GM19099 (cell line): ENCODE results near the gene FIBCD1.

ENCODE experiments used
- POLR2A ChIP-seq: IDR thresholded peaks from 3 replicates; pipeline ENCODE4 v1.6.1; 2011; ENCODE audit warnings: low read depth; ENCODE audit not compliant: insufficient read length; ENCODE audit errors: extremely low read depth

Gene FIBCD1

GRCh38 chr9:130923611-130924447, 15.2 kb downstream of the FIBCD1 start:
- no peak for TF ChIP-seq POLR2A

- no peak for TF ChIP-seq POLR2A
These were observed 16.0 kb downstream of the FIBCD1 start for GRCh38 chr9:130922893-130923610.

GRCh38 chr9:130921989-130922892, 16.8 kb downstream of the FIBCD1 start:
- TF ChIP-seq POLR2A, result no peak

- no peak for TF ChIP-seq POLR2A
These were observed 17.6 kb downstream of the FIBCD1 start for GRCh38 chr9:130921300-130921988.

- TF ChIP-seq POLR2A, result no peak
These were observed 18.2 kb downstream of the FIBCD1 start for GRCh38 chr9:130920762-130921299.

- TF ChIP-seq POLR2A, result no peak
These were observed 18.8 kb downstream of the FIBCD1 start for GRCh38 chr9:130920233-130920632.

GRCh38 chr9:130919559-130920145, 19.4 kb downstream of the FIBCD1 start:
- TF ChIP-seq POLR2A, result no peak

- TF ChIP-seq POLR2A, result no peak
These were observed 20.1 kb downstream of the FIBCD1 start for GRCh38 chr9:130918826-130919558.

- no peak for TF ChIP-seq POLR2A
These were observed 20.8 kb downstream of the FIBCD1 start for GRCh38 chr9:130918101-130918825.

GRCh38 chr9:130917168-130917960, 21.7 kb downstream of the FIBCD1 start:
- TF ChIP-seq POLR2A, result no peak

GRCh38 chr9:130915096-130915447, 24.0 kb downstream of the FIBCD1 start:
- TF ChIP-seq POLR2A, result no peak
